BJ (cell line): ENCODE data around the gene GLI3. TPM values are rescaled to one million over a fixed set of nuclear protein-coding genes. Genes with fewer than 3 reads are reported as not detected.

ENCODE experiments used
- CTCF ChIA-PET: fragments of 350-600 bp; formaldehyde crosslinking; extraction: SDS; loops from one replicate; lab custom pipeline; 2021; ENCODE audit warnings: antibody characterized with exemption, inconsistent platforms; lab: Yijun Ruan, JAX
- POLR2A ChIA-PET: fragments of 300-600 bp; sonication (Branson Sonifier 250); formaldehyde crosslinking; extraction: SDS; loops from one replicate; lab custom pipeline; 2021; ENCODE audit warnings: antibody characterized with exemption; lab: Charles Lee
- DNase-seq: peaks from one replicate; pipeline ENCODE4 v3.0.0-alpha.2; 2011; ENCODE audit warnings: low read depth
- H3K27me3 ChIP-seq: 2 replicates; pipeline ENCODE4 v1.6.0; 2011; ENCODE audit warnings: low read length; ENCODE audit not compliant: control insufficient read depth, insufficient read depth
- H3K36me3 ChIP-seq: 2 replicates; pipeline ENCODE4 v1.5.1; 2011; ENCODE audit warnings: low read length; ENCODE audit not compliant: control insufficient read depth, insufficient read depth
- H3K4me3 ChIP-seq: 2 replicates; pipeline ENCODE4 v1.5.1; 2011; ENCODE audit warnings: low read depth, mild to moderate bottlenecking, control low read depth, low read length
- polyA plus RNA-seq: library from polyadenylated mRNA; depleted of rRNA; stranded (reverse); fragments of >200 nt; gene quantifications from 2 replicates; pipeline ENCODE4 v1.2.3, GENCODE V29; 2011
- TF ChIP-seq, protein P1 (sequence below): IDR thresholded peaks from 2 replicates; pipeline ENCODE4 v1.5.1; 2011; ENCODE audit warnings: low read depth, mild to moderate bottlenecking, control low read depth, inconsistent platforms, low read length, moderate library complexity; ENCODE audit not compliant: insufficient read depth

GLI3 gene
- polyA plus RNA-seq, 1 experiment, result 5.1 TPM

- POLR2A ChIA-PET, result no interaction called here
- CTCF ChIA-PET, result interaction anchor here (0.6 to 8.5 kb wide), 43 partner anchors 8 to 1263 kb away, joined by 3 to 93 read pairs (median 5); partner anchors contain the start of genes MRPL32 and PSMA2
- no peak overlapping the region for H3K4me3 ChIP-seq
- no peaks in the 10 kb centered on the region for H3K36me3 ChIP-seq
- no peak for DNase-seq
- TF ChIP-seq, protein P1, sequence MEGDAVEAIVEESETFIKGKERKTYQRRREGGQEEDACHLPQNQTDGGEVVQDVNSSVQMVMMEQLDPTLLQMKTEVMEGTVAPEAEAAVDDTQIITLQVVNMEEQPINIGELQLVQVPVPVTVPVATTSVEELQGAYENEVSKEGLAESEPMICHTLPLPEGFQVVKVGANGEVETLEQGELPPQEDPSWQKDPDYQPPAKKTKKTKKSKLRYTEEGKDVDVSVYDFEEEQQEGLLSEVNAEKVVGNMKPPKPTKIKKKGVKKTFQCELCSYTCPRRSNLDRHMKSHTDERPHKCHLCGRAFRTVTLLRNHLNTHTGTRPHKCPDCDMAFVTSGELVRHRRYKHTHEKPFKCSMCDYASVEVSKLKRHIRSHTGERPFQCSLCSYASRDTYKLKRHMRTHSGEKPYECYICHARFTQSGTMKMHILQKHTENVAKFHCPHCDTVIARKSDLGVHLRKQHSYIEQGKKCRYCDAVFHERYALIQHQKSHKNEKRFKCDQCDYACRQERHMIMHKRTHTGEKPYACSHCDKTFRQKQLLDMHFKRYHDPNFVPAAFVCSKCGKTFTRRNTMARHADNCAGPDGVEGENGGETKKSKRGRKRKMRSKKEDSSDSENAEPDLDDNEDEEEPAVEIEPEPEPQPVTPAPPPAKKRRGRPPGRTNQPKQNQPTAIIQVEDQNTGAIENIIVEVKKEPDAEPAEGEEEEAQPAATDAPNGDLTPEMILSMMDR, result no peak
- no peaks in the 10 kb centered on the region for H3K27me3 ChIP-seq
These were observed 294.4 kb downstream of the GLI3 start for GRCh38 chr7:41942468-41943093.

DNA sequence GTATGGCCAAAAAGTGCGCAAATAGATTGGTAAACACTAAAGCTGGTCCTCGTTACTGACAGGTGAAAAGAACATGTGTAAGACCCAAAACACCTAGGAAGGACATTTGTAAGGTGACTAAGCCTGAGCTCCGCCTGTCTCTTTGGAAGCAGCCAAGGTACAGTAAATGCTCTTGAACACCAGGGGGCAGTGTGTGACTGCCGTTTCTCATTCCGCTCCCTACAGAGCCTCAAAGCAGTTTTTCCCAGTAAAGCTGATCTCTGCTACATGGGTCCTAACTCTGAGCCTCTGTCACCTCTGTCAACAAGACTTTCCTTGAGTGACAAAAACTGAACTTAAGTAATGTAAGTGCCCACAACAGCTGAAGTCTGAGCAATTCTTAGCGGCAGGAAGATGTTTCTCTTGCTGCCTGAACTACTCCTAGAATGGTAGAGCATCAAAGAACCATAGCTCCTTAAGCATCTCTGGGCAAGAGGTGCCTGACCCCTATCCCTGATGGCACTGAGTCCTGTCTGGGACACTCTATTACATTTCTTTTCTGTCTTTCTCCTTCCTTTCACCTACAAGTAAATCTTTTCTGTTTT is 296.2 kb downstream of the GLI3 start:
- POLR2A ChIA-PET, result no interaction called here
- Histone ChIP-seq H3K27me3 (no peaks in the 10 kb centered on the region), H3K36me3 (no peaks in the 10 kb centered on the region), H3K4me3 (no peak overlapping the region)
- CTCF ChIA-PET, result interaction anchor here (0.5 to 8.5 kb wide), 75 partner anchors 10 to 1780 kb away, joined by 3 to 93 read pairs (median 4); partner anchors contain the start of genes MRPL32 and PSMA2
- no peak for DNase-seq
- TF ChIP-seq, protein P1, result peak; percentile 88

GRCh38 chr7:41938371-41938770 is 298.6 kb downstream of the GLI3 start:
- ChIA-PET POLR2A (no interaction called here), CTCF (interaction anchor here (1.2 to 1.6 kb wide), 3 partner anchors 12 to 41 kb away, joined by 4 to 5 read pairs (median 4); no protein-coding TSS in a partner anchor)
- DNase-seq, result no peak
- H3K27me3 ChIP-seq, result no peaks in the 10 kb centered on the region
- TF ChIP-seq, protein P1, result no peak
- H3K36me3 ChIP-seq, result no peaks in the 10 kb centered on the region
- H3K4me3 ChIP-seq, result no peak overlapping the region

GRCh38 chr7:41933427-41933826 is 303.6 kb downstream of the GLI3 start:
- Histone ChIP-seq H3K27me3 (no peaks in the 10 kb centered on the region), H3K36me3 (no peaks in the 10 kb centered on the region), H3K4me3 (no peak overlapping the region)
- no peak for DNase-seq
- CTCF ChIA-PET, result interaction anchor here (2.4 kb wide), 1 partner anchor 10 kb away, joined by 11 read pairs; no protein-coding TSS in a partner anchor
- TF ChIP-seq, protein P1, result no peak
- POLR2A ChIA-PET, result interaction anchor here (0.6 kb wide), 1 partner anchor 21 kb away, joined by 3 read pairs; no protein-coding TSS in a partner anchor

DNA sequence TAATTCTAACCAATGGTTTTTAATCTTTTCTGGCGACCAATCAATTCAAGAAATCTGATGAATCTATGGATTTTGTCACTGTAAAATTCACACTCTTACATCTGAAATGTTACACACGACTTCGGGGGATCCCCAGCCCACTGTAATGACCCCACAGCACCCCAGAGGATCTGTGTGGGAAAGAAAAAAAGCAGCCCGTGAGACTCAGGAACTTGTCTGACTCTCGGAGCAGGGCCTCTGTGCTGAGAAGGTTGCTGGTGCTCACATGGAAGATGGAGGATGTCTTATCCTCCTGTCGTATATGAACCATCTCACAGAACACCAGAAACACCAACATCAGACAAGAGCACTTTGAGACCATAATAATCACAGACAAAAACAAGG is 305.8 kb downstream of the GLI3 start:
- TF ChIP-seq, protein P1, result no peak
- CTCF ChIA-PET, result interaction anchor here (2.2 to 4.0 kb wide), 2 partner anchors 9 to 12 kb away, joined by 6 to 25 read pairs; no protein-coding TSS in a partner anchor
- no peak for DNase-seq
- H3K36me3 ChIP-seq, result no peaks in the 10 kb centered on the region
- H3K27me3 ChIP-seq, result no peaks in the 10 kb centered on the region
- POLR2A ChIA-PET, result no interaction called here
- no peak overlapping the region for H3K4me3 ChIP-seq
